Measurements from ENCODE around the gene ARID5B. TPM values are rescaled to one million over a fixed set of nuclear protein-coding genes. Genes with fewer than 3 reads are reported as not detected.

The ARID5B gene
- total RNA-seq, 4 donors from 2014 or later: 7.6 to 36.3 (median 21.2) TPM

DNA sequence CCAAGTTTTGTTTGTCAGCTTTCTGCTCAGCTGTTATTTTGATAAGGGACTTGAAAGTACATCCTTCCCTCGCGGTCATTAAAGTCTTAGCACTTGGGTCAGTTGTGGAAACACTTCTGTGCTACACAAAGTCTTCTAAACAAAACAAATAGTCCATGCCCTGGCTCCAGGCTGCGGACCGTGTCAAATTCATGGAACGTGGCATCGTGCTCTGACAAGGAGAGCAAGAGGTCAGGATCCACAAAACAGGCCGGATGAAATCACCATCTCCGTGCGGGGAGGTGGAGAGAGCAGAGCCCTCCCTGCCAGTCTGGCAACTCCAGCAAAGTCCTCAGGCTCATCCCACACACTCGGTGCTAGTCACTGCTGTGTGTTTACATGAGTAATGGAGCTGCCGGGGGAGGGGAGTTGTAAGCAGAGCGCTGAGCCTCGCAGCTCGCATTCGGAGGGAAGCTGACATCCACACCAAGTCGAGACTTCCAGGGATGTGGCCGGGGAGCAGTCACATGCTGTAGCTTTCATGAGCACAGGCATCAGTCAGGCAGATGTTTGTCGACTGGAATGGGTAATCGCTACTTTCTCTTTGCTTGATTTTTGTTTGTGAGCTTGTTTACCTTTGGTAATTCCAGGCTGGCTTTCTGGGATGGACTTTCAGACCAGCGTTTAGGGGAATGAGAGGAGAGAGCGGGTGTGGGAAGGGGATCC is 147.6 kb downstream of the ARID5B start:
- 14% methylated on average over 16 to 21 of the region's 21 CpGs for WGBS, 2 donors
- Histone ChIP-seq H3K4me3 (replicated peaks in 1 of 3) (peak overlapping the region in 2 of 3 donors; percentile 6 to 28), H3K4me1 (peaks cover 11 to 36% of the 10 kb centered on the region in 2 donors), H3K27ac (peak overlapping the region; percentile 77 to 89 (median 86)), H3K9me3 (no peaks in the 10 kb centered on the region), H3K27me3 (no peaks in the 10 kb centered on the region), H3K36me3 (peaks cover 0 to 4% of the 10 kb centered on the region in 2 donors)
- intact Hi-C loops (cut with DNase I): no loop called here
- DNase-seq: peak; percentile 65 to 69
- peak in 1 of 2 donors; percentile 63 for TF ChIP-seq POLR2A (IDR thresholded peaks at IDR 0.05)
- TF ChIP-seq, protein P1, sequence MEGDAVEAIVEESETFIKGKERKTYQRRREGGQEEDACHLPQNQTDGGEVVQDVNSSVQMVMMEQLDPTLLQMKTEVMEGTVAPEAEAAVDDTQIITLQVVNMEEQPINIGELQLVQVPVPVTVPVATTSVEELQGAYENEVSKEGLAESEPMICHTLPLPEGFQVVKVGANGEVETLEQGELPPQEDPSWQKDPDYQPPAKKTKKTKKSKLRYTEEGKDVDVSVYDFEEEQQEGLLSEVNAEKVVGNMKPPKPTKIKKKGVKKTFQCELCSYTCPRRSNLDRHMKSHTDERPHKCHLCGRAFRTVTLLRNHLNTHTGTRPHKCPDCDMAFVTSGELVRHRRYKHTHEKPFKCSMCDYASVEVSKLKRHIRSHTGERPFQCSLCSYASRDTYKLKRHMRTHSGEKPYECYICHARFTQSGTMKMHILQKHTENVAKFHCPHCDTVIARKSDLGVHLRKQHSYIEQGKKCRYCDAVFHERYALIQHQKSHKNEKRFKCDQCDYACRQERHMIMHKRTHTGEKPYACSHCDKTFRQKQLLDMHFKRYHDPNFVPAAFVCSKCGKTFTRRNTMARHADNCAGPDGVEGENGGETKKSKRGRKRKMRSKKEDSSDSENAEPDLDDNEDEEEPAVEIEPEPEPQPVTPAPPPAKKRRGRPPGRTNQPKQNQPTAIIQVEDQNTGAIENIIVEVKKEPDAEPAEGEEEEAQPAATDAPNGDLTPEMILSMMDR (IDR thresholded peaks at IDR 0.05): no peak

DNA sequence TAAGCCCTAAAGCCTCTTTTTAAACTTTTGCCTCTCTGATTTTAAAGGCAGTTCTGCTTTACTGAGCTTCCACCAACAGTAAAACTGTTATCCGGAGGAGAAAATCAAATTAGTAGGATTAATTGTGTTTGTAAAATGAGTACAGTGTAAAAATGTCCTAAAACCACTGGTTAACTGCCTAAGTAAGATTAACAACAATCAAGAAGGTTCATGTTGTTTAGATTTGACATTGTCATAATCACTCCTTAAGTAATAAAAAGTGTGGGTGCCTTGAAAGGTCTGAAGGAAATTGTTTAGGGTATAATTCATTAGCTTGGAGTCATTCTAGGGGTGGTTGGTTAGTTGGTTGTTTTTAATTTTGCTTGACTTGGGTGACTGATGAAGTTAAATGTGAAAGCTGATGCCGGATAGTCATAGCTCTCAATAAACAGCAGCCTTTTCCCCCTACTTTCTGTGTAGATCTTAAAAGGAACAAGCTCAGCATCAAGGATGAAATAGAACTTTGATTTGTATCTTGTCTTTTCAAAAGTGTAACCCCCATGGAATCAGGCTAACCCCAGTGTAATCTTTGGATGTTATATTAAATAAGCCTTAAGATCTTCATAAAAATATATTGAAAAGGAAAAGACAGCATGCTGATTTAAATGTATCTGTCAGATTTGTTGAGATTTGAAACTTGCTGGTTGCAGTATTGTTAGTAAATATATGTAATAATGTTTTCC is 148.3 kb downstream of the ARID5B start:
- peak overlapping the region; percentile 77 to 89 (median 86) for H3K27ac ChIP-seq
- 55 to 61% methylated on average over 2 of the region's 2 CpGs for WGBS, 2 donors
- H3K27me3 ChIP-seq: no peaks in the 10 kb centered on the region
- TF ChIP-seq, protein P1 (IDR thresholded peaks at IDR 0.05): no peak
- no peak for TF ChIP-seq POLR2A (IDR thresholded peaks at IDR 0.05)
- no peaks in the 10 kb centered on the region for H3K9me3 ChIP-seq
- intact Hi-C loops (cut with DNase I): no loop called here
- peaks cover 0 to 4% of the 10 kb centered on the region in 2 donors for H3K36me3 ChIP-seq
- H3K4me1 ChIP-seq: peaks cover 11 to 31% of the 10 kb centered on the region in 2 donors
- DNase-seq: no peak
- peak overlapping the region in 2 of 3 donors; percentile 6 to 28 for H3K4me3 ChIP-seq (replicated peaks in 1 of 3)

DNA sequence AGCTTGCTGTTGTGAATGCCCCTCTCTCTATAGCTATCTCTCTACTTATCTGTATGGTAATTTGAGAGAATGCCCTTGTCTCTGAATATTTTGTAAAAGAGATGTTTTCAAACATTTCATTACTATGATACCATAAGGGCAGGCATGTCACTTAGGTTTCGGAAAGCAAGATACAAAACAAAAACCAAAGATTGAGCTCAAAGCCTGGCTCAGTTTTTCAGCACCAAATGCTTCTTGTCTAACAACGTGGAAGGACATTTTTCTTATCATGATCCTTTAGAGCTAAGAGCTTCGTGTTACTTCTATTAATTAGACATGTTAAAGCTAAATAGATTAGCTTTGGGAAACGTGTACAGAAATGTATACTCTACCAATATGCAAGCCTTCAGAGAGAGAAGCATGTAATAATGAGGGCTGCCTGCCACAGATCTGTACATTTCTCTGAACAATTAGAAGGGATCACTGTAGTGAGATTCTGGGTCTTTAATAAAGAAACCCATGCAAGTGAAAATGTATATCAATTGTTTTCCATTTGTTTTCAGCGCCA is 148.9 kb downstream of the ARID5B start:
- Histone ChIP-seq H3K36me3 (peaks cover 0 to 4% of the 10 kb centered on the region in 2 donors), H3K4me1 (peaks cover 11 to 31% of the 10 kb centered on the region in 2 donors), H3K27me3 (no peaks in the 10 kb centered on the region), H3K27ac (peak overlapping the region; percentile 77 to 89 (median 86)), H3K4me3 (replicated peaks in 1 of 3) (peak overlapping the region in 1 of 3 donors; percentile 28), H3K9me3 (no peaks in the 10 kb centered on the region)
- TF ChIP-seq, protein P1 (IDR thresholded peaks at IDR 0.05): no peak
- no peak for TF ChIP-seq POLR2A (IDR thresholded peaks at IDR 0.05)
- no peak for DNase-seq
- intact Hi-C loops (cut with DNase I): no loop called here
- WGBS, 2 donors: 59 to 80% methylated on average over 5 of the region's 5 CpGs

DNA sequence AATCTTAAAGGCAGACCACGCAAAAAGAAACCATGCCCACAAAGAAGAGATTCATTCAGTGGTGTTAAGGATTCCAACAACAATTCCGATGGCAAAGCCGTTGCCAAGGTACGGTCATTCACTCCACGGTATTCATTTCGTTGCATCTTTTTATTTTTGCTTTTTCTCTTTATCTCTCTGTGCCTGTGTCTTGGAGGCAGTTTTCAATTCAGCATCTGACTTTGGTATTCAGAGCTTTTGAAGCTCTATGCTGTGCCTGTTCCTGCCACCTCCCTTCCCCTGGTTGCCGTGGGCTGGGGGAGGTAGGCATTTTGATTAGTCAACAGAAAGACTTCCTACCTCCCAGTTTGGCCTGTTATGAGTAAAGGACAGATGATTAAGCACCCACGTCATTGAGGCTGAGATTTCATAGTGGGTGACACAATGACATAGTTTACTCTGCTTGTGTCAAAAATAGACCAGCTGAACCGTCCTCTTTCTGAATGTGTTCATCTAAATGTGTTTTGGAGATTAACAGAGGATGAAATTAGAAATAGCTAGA is 149.5 kb downstream of the ARID5B start:
- no peaks in the 10 kb centered on the region for H3K27me3 ChIP-seq
- peak overlapping the region in 1 of 3 donors; percentile 4 for H3K4me3 ChIP-seq (replicated peaks in 1 of 3)
- no peaks in the 10 kb centered on the region for H3K9me3 ChIP-seq
- H3K4me1 ChIP-seq: peaks cover 11 to 31% of the 10 kb centered on the region in 2 donors
- peak; percentile 16 to 21 for DNase-seq
- peaks cover 0 to 4% of the 10 kb centered on the region in 2 donors for H3K36me3 ChIP-seq
- 66 to 73% methylated on average over 9 of the region's 9 CpGs for whole genome bisulfite sequencing, 2 donors
- peak in 1 of 2 donors; percentile 43 for TF ChIP-seq POLR2A (IDR thresholded peaks at IDR 0.05)
- TF ChIP-seq, protein P1 (IDR thresholded peaks at IDR 0.05): no peak
- intact Hi-C loops (cut with DNase I): no loop called here
- H3K27ac ChIP-seq: peak overlapping the region; percentile 26 to 89 (median 86)
